ELF-1 (cell line): Measurements from ENCODE around the gene IP6K2.

Source experiments
- DNase-seq: peaks from one replicate; pipeline ENCODE4 v3.0.0-alpha.2; 2016; ENCODE audit warnings: low read depth, low spot score

Gene IP6K2

GRCh38 chr3:48664929-48665328 lies 52.1 kb downstream of the IP6K2 start:
- no peak for DNase-seq

GRCh38 chr3:48664313-48664644 lies 52.7 kb downstream of the IP6K2 start:
- no peak for DNase-seq

GRCh38 chr3:48663489-48664312 lies 53.3 kb downstream of the IP6K2 start:
- peak; percentile 99 for DNase-seq

- DNase-seq: peak; percentile 91
Observed at GRCh38 chr3:48662753-48663488, 54.1 kb downstream of the IP6K2 start, which contains the start of gene CELSR3. CELSR3 (minus strand) TSS chr3:48662886; CDS start chr3:48662634, 252 bp downstream.

GRCh38 chr3:48662145-48662752 lies 54.8 kb downstream of the IP6K2 start:
- DNase-seq: no peak

- DNase-seq: peak; percentile 91
Observed at GRCh38 chr3:48661501-48662144, 55.4 kb downstream of the IP6K2 start.

- no peak for DNase-seq
Observed at GRCh38 chr3:48660800-48661400, 56.1 kb downstream of the IP6K2 start.

- no peak for DNase-seq
Observed at GRCh38 chr3:48656841-48657281, 60.2 kb downstream of the IP6K2 start.

- peak; percentile 94 for DNase-seq
Observed at GRCh38 chr3:48656061-48656840, 60.8 kb downstream of the IP6K2 start.

GRCh38 chr3:48655606-48656005 lies 61.4 kb downstream of the IP6K2 start:
- DNase-seq: no peak

GRCh38 chr3:48655063-48655462 lies 62.0 kb downstream of the IP6K2 start:
- DNase-seq: no peak

GRCh38 chr3:48652923-48653715 lies 63.9 kb downstream of the IP6K2 start:
- DNase-seq: no peak

- DNase-seq: no peak
Observed at GRCh38 chr3:48651771-48652170, 65.2 kb downstream of the IP6K2 start.

GRCh38 chr3:48650723-48651122 lies 66.3 kb downstream of the IP6K2 start:
- DNase-seq: no peak

- DNase-seq: no peak
Observed at GRCh38 chr3:48648188-48648850, 68.7 kb downstream of the IP6K2 start.

- no peak for DNase-seq
Observed at GRCh38 chr3:48647714-48648113, 69.3 kb downstream of the IP6K2 start.

- no peak for DNase-seq
Observed at GRCh38 chr3:48644898-48645760, 71.9 kb downstream of the IP6K2 start.

GRCh38 chr3:48642605-48643004 lies 74.4 kb downstream of the IP6K2 start:
- no peak for DNase-seq
